GM12892 (cell line): ENCODE results near the gene MUTYH.
"Not testable (repeated sequence)": the region's sequence is repeated elsewhere in the genome, so short reads cannot be mapped to it uniquely, and the experiment has no call there.

ENCODE experiments used
- POLR2A ChIP-seq: IDR thresholded peaks from 2 replicates; pipeline ENCODE4 v1.6.1; 2011; ENCODE audit warnings: low read depth, low read length, control low read depth
- POLR2AphosphoS5 ChIP-seq: IDR thresholded peaks from 2 replicates; pipeline ENCODE4 v1.6.1; 2011; ENCODE audit warnings: low read depth, low read length, control low read depth
- TAF1 ChIP-seq: IDR thresholded peaks from 2 replicates; pipeline ENCODE4 v1.6.1; 2011; ENCODE audit warnings: low read depth, mild to moderate bottlenecking, control low read depth, low read length, borderline replicate concordance

DNA sequence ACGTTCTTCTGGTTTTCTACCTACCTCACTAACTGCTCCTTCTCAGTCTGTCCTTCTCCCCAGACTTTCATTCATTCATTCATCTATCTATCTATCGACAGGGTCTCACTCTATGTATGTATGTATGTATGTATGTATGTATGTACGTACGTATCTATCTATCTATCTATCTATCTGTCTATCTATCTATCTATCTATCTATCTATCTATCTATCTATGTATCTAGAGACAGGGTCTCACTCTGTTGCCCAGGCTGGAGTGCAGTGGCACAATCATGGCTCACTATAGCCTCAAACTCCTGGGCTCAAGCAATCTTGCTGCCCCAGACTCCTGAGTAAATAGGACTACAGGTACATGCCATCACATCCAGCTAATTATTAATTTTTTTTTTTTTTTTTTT is 44.0 kb upstream of the MUTYH start:
- TF ChIP-seq TAF1, POLR2AphosphoS5, POLR2A: not testable (repeated sequence)
